ENCODE measurements around the gene COL5A2. TPM values are rescaled to one million over a fixed set of nuclear protein-coding genes. Genes with fewer than 3 reads are reported as not detected.
A peak's percentile ranks its signal among the peaks of the same experiment; 100 is the strongest.

COL5A2 gene
- total RNA-seq, 4 donors from 2014 or later: 34.7 to 60.4 (median 51.4) TPM

GRCh38 chr2:189159717-189160116 lies 19.8 kb downstream of the COL5A2 start:
- no peak overlapping the region for H3K4me3 ChIP-seq
- 78 to 80% methylated on average over 4 of the region's 4 CpGs for WGBS, 2 donors
- DNase-seq (ENCODE audit: low spot score in 2 of 2): no peak
- H3K27ac ChIP-seq: no peak overlapping the region
- TF ChIP-seq CTCF (IDR thresholded peaks at IDR 0.05) (no peak), POLR2A (IDR thresholded peaks at IDR 0.05) (no peak), EP300 (IDR thresholded peaks at IDR 0.05) (no peak)
- no peaks in the 10 kb centered on the region for H3K27me3 ChIP-seq
- peaks cover 0 to 83% (median 14%) of the 10 kb centered on the region in 4 donors for H3K4me1 ChIP-seq
- no peaks in the 10 kb centered on the region for H3K9me3 ChIP-seq
- H3K36me3 ChIP-seq: no peaks in the 10 kb centered on the region

- DNase-seq (ENCODE audit: low spot score in 2 of 2): no peak
- WGBS, 2 donors: 50 to 62% methylated on average over 2 of the region's 2 CpGs
- no peak for TF ChIP-seq EP300 (IDR thresholded peaks at IDR 0.05)
- no peak for TF ChIP-seq POLR2A (IDR thresholded peaks at IDR 0.05)
- TF ChIP-seq CTCF (IDR thresholded peaks at IDR 0.05): no peak
- H3K4me3 ChIP-seq: no peak overlapping the region
- H3K36me3 ChIP-seq: no peaks in the 10 kb centered on the region
- H3K4me1 ChIP-seq: peaks cover 0 to 82% (median 13%) of the 10 kb centered on the region in 4 donors
- H3K9me3 ChIP-seq: no peaks in the 10 kb centered on the region
- peak overlapping the region in 1 of 4 donors; percentile 31 for H3K27ac ChIP-seq
- no peaks in the 10 kb centered on the region for H3K27me3 ChIP-seq
These were observed 20.3 kb downstream of the COL5A2 start for GRCh38 chr2:189159273-189159672.

GRCh38 chr2:189157939-189158338 lies 21.6 kb downstream of the COL5A2 start:
- H3K27ac ChIP-seq: no peak overlapping the region
- H3K4me1 ChIP-seq: peaks cover 0 to 82% (median 7%) of the 10 kb centered on the region in 4 donors
- TF ChIP-seq EP300 (IDR thresholded peaks at IDR 0.05) (no peak), POLR2A (IDR thresholded peaks at IDR 0.05) (no peak), CTCF (IDR thresholded peaks at IDR 0.05) (no peak)
- no peak overlapping the region for H3K4me3 ChIP-seq
- 94 to 95% methylated on average over 1 of the region's 1 CpG for WGBS, 2 donors
- no peaks in the 10 kb centered on the region for H3K9me3 ChIP-seq
- no peak for DNase-seq (ENCODE audit: low spot score in 2 of 2)
- H3K27me3 ChIP-seq: no peaks in the 10 kb centered on the region
- no peaks in the 10 kb centered on the region for H3K36me3 ChIP-seq

GRCh38 chr2:189157456-189157855 lies 22.1 kb downstream of the COL5A2 start:
- DNase-seq (ENCODE audit: low spot score in 2 of 2): no peak
- no peaks in the 10 kb centered on the region for H3K9me3 ChIP-seq
- H3K27me3 ChIP-seq: no peaks in the 10 kb centered on the region
- H3K4me1 ChIP-seq: peaks cover 0 to 82% (median 6%) of the 10 kb centered on the region in 4 donors
- H3K4me3 ChIP-seq: no peak overlapping the region
- TF ChIP-seq EP300 (IDR thresholded peaks at IDR 0.05) (no peak), CTCF (IDR thresholded peaks at IDR 0.05) (no peak), POLR2A (IDR thresholded peaks at IDR 0.05) (no peak)
- no peaks in the 10 kb centered on the region for H3K36me3 ChIP-seq
- no peak overlapping the region for H3K27ac ChIP-seq

- Histone ChIP-seq H3K4me1 (peaks cover 0 to 86% (median 14%) of the 10 kb centered on the region in 4 donors), H3K27ac (no peak overlapping the region), H3K4me3 (no peak overlapping the region), H3K36me3 (no peaks in the 10 kb centered on the region), H3K27me3 (no peaks in the 10 kb centered on the region), H3K9me3 (no peaks in the 10 kb centered on the region)
- 92 to 97% methylated on average over 1 of the region's 1 CpG for WGBS, 2 donors
- DNase-seq (ENCODE audit: low spot score in 2 of 2): no peak
- TF ChIP-seq CTCF (IDR thresholded peaks at IDR 0.05): no peak
- TF ChIP-seq POLR2A (IDR thresholded peaks at IDR 0.05): no peak
- TF ChIP-seq EP300 (IDR thresholded peaks at IDR 0.05): no peak
These were observed 23.8 kb downstream of the COL5A2 start for GRCh38 chr2:189155795-189156194.
